SK-N-SH (cell line): Measurements from ENCODE around the gene GABRA5. TPM values are rescaled to one million over a fixed set of nuclear protein-coding genes. Genes with fewer than 3 reads are reported as not detected.

Experiments used
- CTCF ChIA-PET: fragments of 300-600, 350-600 bp; formaldehyde crosslinking; extraction: SDS; loops from one replicate; lab custom pipeline; 2021; lab: Yijun Ruan, JAX
- POLR2A ChIA-PET: fragments of 350-600 bp; sonication (Branson Sonifier 250); formaldehyde crosslinking; extraction: SDS; loops from one replicate; lab custom pipeline; 2020; ENCODE audit warnings: antibody characterized with exemption, inconsistent platforms; lab: Yijun Ruan, JAX
- DNase-seq: peaks from one replicate; pipeline ENCODE4 v3.0.0; 2012
- H2AFZ ChIP-seq: fragments of 200-600 bp; sonication (generic); 2 replicates; pipeline ENCODE4 v1.8.1; 2016; ENCODE audit warnings: antibody characterized with exemption, mild to moderate bottlenecking, low read depth
- H3F3A ChIP-seq: fragments of 200-600 bp; sonication (generic); replicated peaks from 2 replicates; pipeline ENCODE3; 2016; ENCODE audit warnings: antibody characterized with exemption, mild to moderate bottlenecking; ENCODE audit not compliant: insufficient read depth
- H3K27ac ChIP-seq, 2 experiments: fragments of 200-500 bp in 1 of 2; fragments of 200-600 bp in 1 of 2; sonication (Bioruptor generic) in 1 of 2; sonication (generic), shearing (Covaris generic) in 1 of 2; 2 replicates each; pipeline versions ENCODE4 v1.5.1 to v1.6.1; 2014 to 2016; ENCODE audit warnings: low read depth in 2 of 2, inconsistent platforms in 1 of 2, low read length in 1 of 2, mild to moderate bottlenecking in 1 of 2, mixed read lengths in 1 of 2
- H3K27me3 ChIP-seq: fragments of 200-600 bp; sonication (generic), shearing (Covaris generic); 2 replicates; pipeline ENCODE4 v1.6.1; 2016; ENCODE audit warnings: mixed run types; ENCODE audit not compliant: insufficient read depth
- H3K36me3 ChIP-seq, 2 experiments: fragments of 200-500 bp in 1 of 2; fragments of 200-600 bp in 1 of 2; sonication (Bioruptor generic) in 1 of 2; sonication (generic) in 1 of 2; replicated peaks in 1 of 2; 2 replicates each; pipeline versions ENCODE3 to v1.5.1; 2014 to 2016; ENCODE audit warnings: low read length in 1 of 2, mild to moderate bottlenecking in 1 of 2; ENCODE audit not compliant: insufficient read depth in 2 of 2, control insufficient read depth in 1 of 2
- H3K4me1 ChIP-seq, 2 experiments: fragments of 200-500 bp in 1 of 2; fragments of 200-600 bp in 1 of 2; sonication (Bioruptor generic) in 1 of 2; sonication (generic), shearing (Covaris generic) in 1 of 2; 2 replicates each; pipeline versions ENCODE4 v1.5.1 to v1.6.1; 2014 to 2016; ENCODE audit warnings: low read depth in 1 of 2, low read length in 1 of 2, mixed run types in 1 of 2; ENCODE audit not compliant: insufficient read depth in 2 of 2, control insufficient read depth in 1 of 2
- H3K4me2 ChIP-seq: fragments of 200-600 bp; sonication (generic), shearing (Covaris generic); 2 replicates; pipeline ENCODE4 v1.6.1; 2017; ENCODE audit warnings: mixed run types
- H3K4me3 ChIP-seq, 2 experiments: fragments of 200-500 bp in 1 of 2; fragments of 200-600 bp in 1 of 2; sonication (Bioruptor generic) in 1 of 2; sonication (generic), shearing (Covaris generic) in 1 of 2; 2 replicates each; pipeline versions ENCODE4 v1.5.1 to v1.8.1; 2014 to 2016; ENCODE audit warnings: low read depth in 2 of 2, inconsistent platforms in 1 of 2, low read length in 1 of 2, mild to moderate bottlenecking in 1 of 2, mixed read lengths in 1 of 2, moderate library complexity in 1 of 2
- H3K79me2 ChIP-seq: fragments of 200-600 bp; sonication (generic); 2 replicates; pipeline ENCODE4 v1.8.1; 2017; ENCODE audit warnings: mild to moderate bottlenecking; ENCODE audit not compliant: insufficient read depth
- H3K9ac ChIP-seq: fragments of 200-600 bp; sonication (generic); 2 replicates; pipeline ENCODE4 v1.6.1; 2017; ENCODE audit warnings: mixed run types
- H3K9me2 ChIP-seq: fragments of 200-600 bp; sonication (generic); 2 replicates; pipeline ENCODE4 v1.6.1; 2017; ENCODE audit warnings: mixed run types
- H3K9me3 ChIP-seq: fragments of 200-600 bp; sonication (generic); 2 replicates; pipeline ENCODE4 v1.6.1; 2017; ENCODE audit warnings: mixed run types, mild to moderate bottlenecking, moderate library complexity
- H4K20me1 ChIP-seq: fragments of 200-600 bp; sonication (generic); 2 replicates; pipeline ENCODE4 v1.6.1; 2017; ENCODE audit warnings: mild to moderate bottlenecking, mixed run types; ENCODE audit not compliant: insufficient read depth
- CHD2 ChIP-seq: fragments of 150-350 bp; IDR thresholded peaks from 2 replicates; pipeline ENCODE4 v1.6.1; 2018; ENCODE audit warnings: low read length; ENCODE audit not compliant: partially characterized antibody
- EP300 ChIP-seq, 2 experiments: IDR thresholded peaks; 2 replicates each; pipeline versions ENCODE4 v1.4.0 to v1.6.1; 2012; ENCODE audit warnings: borderline replicate concordance in 1 of 2, low read depth in 1 of 2, low read length in 1 of 2
- FOSL2 ChIP-seq: IDR thresholded peaks from 2 replicates; pipeline ENCODE4 v1.4.0; 2012; ENCODE audit warnings: low read depth, mild to moderate bottlenecking, moderate library complexity, borderline replicate concordance
- FOXJ3 ChIP-seq: sonication (generic); formaldehyde crosslinking; IDR thresholded peaks from 2 replicates; pipeline ENCODE4 v1.5.1; 2020; ENCODE audit warnings: mild to moderate bottlenecking, missing genetic modification reagents
- GATA2 ChIP-seq: sonication (generic); formaldehyde crosslinking; IDR thresholded peaks from 2 replicates; pipeline ENCODE4 v1.5.0; 2020; ENCODE audit warnings: mild to moderate bottlenecking, missing genetic modification reagents
- MEF2A ChIP-seq: IDR thresholded peaks from 2 replicates; pipeline ENCODE4 v1.4.0; 2012; ENCODE audit warnings: low read depth, borderline replicate concordance
- NFIC ChIP-seq: IDR thresholded peaks from 2 replicates; pipeline ENCODE4 v1.4.0; 2012; ENCODE audit warnings: borderline replicate concordance
- NRF1 ChIP-seq: IDR thresholded peaks from 2 replicates; pipeline ENCODE4 v1.6.1; 2012; ENCODE audit warnings: low read depth, mild to moderate bottlenecking, low read length
- RCOR1 ChIP-seq: fragments of 150-350 bp; IDR thresholded peaks from 2 replicates; pipeline ENCODE4 v1.6.1; 2017; ENCODE audit warnings: antibody characterized with exemption, low read length
- TAF1 ChIP-seq: IDR thresholded peaks from 2 replicates; pipeline ENCODE4 v1.6.1; 2012; ENCODE audit warnings: low read depth, mild to moderate bottlenecking, low read length, moderate library complexity, borderline replicate concordance
- TCF12 ChIP-seq: IDR thresholded peaks from 2 replicates; pipeline ENCODE4 v1.4.0; 2012
- USF1 ChIP-seq: IDR thresholded peaks from 2 replicates; pipeline ENCODE4 v1.4.0; 2012; ENCODE audit warnings: low read depth, borderline replicate concordance
- YY1 ChIP-seq: IDR thresholded peaks from 2 replicates; pipeline ENCODE4 v1.4.0; 2012; ENCODE audit warnings: low read depth, mild to moderate bottlenecking
- WGBS: methylation state at CpG from one replicate; pipeline ENCODE4 v1.1.6; 2017; ENCODE audit warnings: low lambda C conversion rate; 5-methylcytosine and 5-hydroxymethylcytosine counted together
- polyA plus RNA-seq, 3 experiments: library from polyadenylated mRNA; depleted of rRNA; stranded (reverse); fragments of >200 nt; gene quantifications; 2 replicates each; pipeline ENCODE4 v1.2.3, GENCODE V29; 2012
- TF ChIP-seq, protein P1 (sequence below): IDR thresholded peaks from 2 replicates; pipeline ENCODE4; 2012
- TF ChIP-seq, protein P2 (sequence below): fragments of 150-350 bp; IDR thresholded peaks from 2 replicates; pipeline ENCODE4 v1.6.1; 2017; ENCODE audit warnings: antibody characterized with exemption, low read length, low read depth, borderline replicate concordance
- TF ChIP-seq, protein P3 (sequence below): IDR thresholded peaks from 2 replicates; pipeline ENCODE4 v1.6.1; 2012; ENCODE audit warnings: mild to moderate bottlenecking, low read depth, low read length, moderate library complexity

The GABRA5 gene
- polyA plus RNA-seq, 1 of the 3 experiments (the other 2 are of a cell fraction): not detected

DNA sequence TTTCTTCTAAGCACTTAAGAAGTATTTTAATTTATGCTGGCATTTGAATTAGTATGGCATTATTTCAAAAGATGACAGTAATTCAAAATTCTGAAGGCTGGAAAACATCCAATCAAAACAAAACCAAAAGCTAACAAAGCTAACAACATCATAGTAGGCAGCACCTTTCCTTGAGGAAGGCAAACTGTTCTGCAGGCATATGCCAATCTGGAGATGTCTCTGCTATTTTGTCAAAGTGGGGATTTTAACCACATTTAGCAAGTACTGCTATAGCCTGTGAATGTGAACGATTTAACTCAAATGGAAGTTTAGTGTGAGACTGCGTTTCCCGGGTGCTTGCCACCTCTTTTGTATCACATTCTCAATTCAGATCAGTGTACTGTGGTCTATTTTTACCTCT, 16.7 kb upstream of the GABRA5 start (continued):
- TF ChIP-seq FOSL2: no peak

- no peaks in the 10 kb centered on the region for H3K9me2 ChIP-seq
- no peak overlapping the region for H3K27ac ChIP-seq
- no peaks in the 10 kb centered on the region for H3K79me2 ChIP-seq
- H3F3A ChIP-seq: no peaks in the 10 kb centered on the region
- H4K20me1 ChIP-seq: no peaks in the 10 kb centered on the region
- POLR2A ChIA-PET: no interaction called here
- no peaks in the 10 kb centered on the region for H3K4me1 ChIP-seq
- TF ChIP-seq NRF1: no peak
- TF ChIP-seq, protein P1, sequence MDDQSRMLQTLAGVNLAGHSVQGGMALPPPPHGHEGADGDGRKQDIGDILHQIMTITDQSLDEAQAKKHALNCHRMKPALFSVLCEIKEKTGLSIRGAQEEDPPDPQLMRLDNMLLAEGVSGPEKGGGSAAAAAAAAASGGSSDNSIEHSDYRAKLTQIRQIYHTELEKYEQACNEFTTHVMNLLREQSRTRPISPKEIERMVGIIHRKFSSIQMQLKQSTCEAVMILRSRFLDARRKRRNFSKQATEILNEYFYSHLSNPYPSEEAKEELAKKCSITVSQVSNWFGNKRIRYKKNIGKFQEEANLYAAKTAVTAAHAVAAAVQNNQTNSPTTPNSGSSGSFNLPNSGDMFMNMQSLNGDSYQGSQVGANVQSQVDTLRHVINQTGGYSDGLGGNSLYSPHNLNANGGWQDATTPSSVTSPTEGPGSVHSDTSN: no peak
- TF ChIP-seq FOSL2: no peak
- no peak for TF ChIP-seq YY1
- TF ChIP-seq GATA2 (CRISPR knock-in tag): no peak
- TF ChIP-seq RCOR1: no peak
- TF ChIP-seq, protein P2, sequence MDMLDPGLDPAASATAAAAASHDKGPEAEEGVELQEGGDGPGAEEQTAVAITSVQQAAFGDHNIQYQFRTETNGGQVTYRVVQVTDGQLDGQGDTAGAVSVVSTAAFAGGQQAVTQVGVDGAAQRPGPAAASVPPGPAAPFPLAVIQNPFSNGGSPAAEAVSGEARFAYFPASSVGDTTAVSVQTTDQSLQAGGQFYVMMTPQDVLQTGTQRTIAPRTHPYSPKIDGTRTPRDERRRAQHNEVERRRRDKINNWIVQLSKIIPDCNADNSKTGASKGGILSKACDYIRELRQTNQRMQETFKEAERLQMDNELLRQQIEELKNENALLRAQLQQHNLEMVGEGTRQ: no peak
- TF ChIP-seq TAF1: no peak
- no peak for TF ChIP-seq TCF12
- TF ChIP-seq FOXJ3: no peak
- 37% methylated on average over 2 of the region's 2 CpGs for WGBS
- no peak for DNase-seq
- no peaks in the 10 kb centered on the region for H3K36me3 ChIP-seq
- CTCF ChIA-PET: interaction anchor here (1.9 to 2.6 kb wide), 2 partner anchors 14 kb away, joined by 4 to 8 read pairs; partner anchors contain the start of gene GABRA5
- no peak overlapping the region for H3K4me2 ChIP-seq
- H3K9ac ChIP-seq: no peak overlapping the region
- no peaks in the 10 kb centered on the region; the same call in 1 of the 2 replicates for H3K9me3 ChIP-seq
- H2AFZ ChIP-seq: no peak overlapping the region
- no peak overlapping the region for H3K4me3 ChIP-seq
- no peaks in the 10 kb centered on the region for H3K27me3 ChIP-seq
Measured at GRCh38 chr15:26852980-26853379, 13.9 kb upstream of the GABRA5 start.

DNA sequence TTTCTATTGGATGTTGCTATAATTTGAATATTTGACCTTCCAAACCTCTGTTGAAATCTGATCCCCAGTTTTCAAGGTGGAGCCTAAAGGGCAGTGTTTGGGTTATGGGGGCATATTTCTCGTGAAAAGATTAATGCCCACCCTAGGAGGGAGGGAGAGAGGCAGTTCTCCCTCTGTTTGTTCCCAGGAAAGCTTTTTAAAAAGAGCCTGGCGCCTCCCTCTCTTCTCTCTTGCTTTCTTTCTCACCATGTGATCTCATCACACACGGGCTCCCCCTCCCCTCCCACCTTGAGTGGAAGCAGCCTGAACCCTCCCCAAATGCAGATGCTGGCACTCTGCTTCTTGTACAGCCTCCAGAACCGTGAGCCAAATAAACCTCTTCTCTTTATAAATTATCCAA, 12.4 kb upstream of the GABRA5 start:
- POLR2A ChIA-PET: no interaction called here

More for the DNA sequence above, 12.4 kb upstream of the GABRA5 start:
- Histone ChIP-seq H3K9me3 (no peaks in the 10 kb centered on the region; the same call in 1 of the 2 replicates), H3K9ac (no peak overlapping the region), H3K4me3 (no peak overlapping the region), H3K4me1 (no peaks in the 10 kb centered on the region), H2AFZ (no peak overlapping the region), H3K36me3 (no peaks in the 10 kb centered on the region), H3K27ac (no peak overlapping the region), H3K79me2 (no peaks in the 10 kb centered on the region), H4K20me1 (no peaks in the 10 kb centered on the region), H3K27me3 (no peaks in the 10 kb centered on the region), H3F3A (no peaks in the 10 kb centered on the region), H3K4me2 (no peak overlapping the region), H3K9me2 (no peaks in the 10 kb centered on the region)
- 18% methylated on average over 4 of the region's 4 CpGs for WGBS
- TF ChIP-seq, protein P1: no peak
- TF ChIP-seq FOSL2: no peak
- TF ChIP-seq CHD2: no peak
- no peak for TF ChIP-seq MEF2A
- no peak for TF ChIP-seq TAF1
- no peak for TF ChIP-seq USF1
- TF ChIP-seq EP300 (IDR thresholded peaks at IDR 0.05; ENCODE audit: borderline replicate concordance in 1 of 2, low read depth in 1 of 2, low read length in 1 of 2): no peak
- TF ChIP-seq, protein P3, sequence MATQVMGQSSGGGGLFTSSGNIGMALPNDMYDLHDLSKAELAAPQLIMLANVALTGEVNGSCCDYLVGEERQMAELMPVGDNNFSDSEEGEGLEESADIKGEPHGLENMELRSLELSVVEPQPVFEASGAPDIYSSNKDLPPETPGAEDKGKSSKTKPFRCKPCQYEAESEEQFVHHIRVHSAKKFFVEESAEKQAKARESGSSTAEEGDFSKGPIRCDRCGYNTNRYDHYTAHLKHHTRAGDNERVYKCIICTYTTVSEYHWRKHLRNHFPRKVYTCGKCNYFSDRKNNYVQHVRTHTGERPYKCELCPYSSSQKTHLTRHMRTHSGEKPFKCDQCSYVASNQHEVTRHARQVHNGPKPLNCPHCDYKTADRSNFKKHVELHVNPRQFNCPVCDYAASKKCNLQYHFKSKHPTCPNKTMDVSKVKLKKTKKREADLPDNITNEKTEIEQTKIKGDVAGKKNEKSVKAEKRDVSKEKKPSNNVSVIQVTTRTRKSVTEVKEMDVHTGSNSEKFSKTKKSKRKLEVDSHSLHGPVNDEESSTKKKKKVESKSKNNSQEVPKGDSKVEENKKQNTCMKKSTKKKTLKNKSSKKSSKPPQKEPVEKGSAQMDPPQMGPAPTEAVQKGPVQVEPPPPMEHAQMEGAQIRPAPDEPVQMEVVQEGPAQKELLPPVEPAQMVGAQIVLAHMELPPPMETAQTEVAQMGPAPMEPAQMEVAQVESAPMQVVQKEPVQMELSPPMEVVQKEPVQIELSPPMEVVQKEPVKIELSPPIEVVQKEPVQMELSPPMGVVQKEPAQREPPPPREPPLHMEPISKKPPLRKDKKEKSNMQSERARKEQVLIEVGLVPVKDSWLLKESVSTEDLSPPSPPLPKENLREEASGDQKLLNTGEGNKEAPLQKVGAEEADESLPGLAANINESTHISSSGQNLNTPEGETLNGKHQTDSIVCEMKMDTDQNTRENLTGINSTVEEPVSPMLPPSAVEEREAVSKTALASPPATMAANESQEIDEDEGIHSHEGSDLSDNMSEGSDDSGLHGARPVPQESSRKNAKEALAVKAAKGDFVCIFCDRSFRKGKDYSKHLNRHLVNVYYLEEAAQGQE: no peak
- TF ChIP-seq NFIC: no peak
- DNase-seq: no peak
- CTCF ChIA-PET: interaction anchor here (1.3 to 1.5 kb wide), 2 partner anchors 10 to 16 kb away, joined by 4 read pairs; no protein-coding TSS in a partner anchor
